OCI-LY3 (cell line): Measurements from ENCODE around the gene CHN1.

ENCODE experiments used
- H2AFZ ChIP-seq: fragments of 200-600, 300-600 bp; shearing (Covaris generic); 2 replicates; pipeline ENCODE4 v1.6.0; 2014; ENCODE audit warnings: antibody characterized with exemption, low read depth, low read length
- H3K27ac ChIP-seq: fragments of 200-600, 300-600 bp; sonication (generic); 2 replicates; pipeline ENCODE4 v1.5.1; 2014; ENCODE audit warnings: mild to moderate bottlenecking, low read length, moderate library complexity, mixed read lengths
- H3K27me3 ChIP-seq: fragments of 200-600, 300-600 bp; sonication (generic); 2 replicates; pipeline ENCODE4 v1.6.1; 2014; ENCODE audit warnings: low read depth, low read length, mixed read lengths
- H3K36me3 ChIP-seq: fragments of 200-600, 300-600 bp; sonication (generic); replicated peaks from 2 replicates; pipeline ENCODE3; 2014; ENCODE audit warnings: low read depth, low read length, mixed read lengths
- H3K4me1 ChIP-seq: fragments of 300-600, 200-600 bp; sonication (generic); 2 replicates; pipeline ENCODE4 v1.6.1; 2014; ENCODE audit warnings: low read length, mixed read lengths
- H3K4me2 ChIP-seq: fragments of 200-600, 300-600 bp; sonication (generic); 2 replicates; pipeline ENCODE4 v1.6.1; 2014; ENCODE audit warnings: low read length, mixed read lengths
- H3K4me3 ChIP-seq: fragments of 300-600, 200-600 bp; sonication (generic); 2 replicates; pipeline ENCODE4 v1.5.1; 2014; ENCODE audit warnings: antibody characterized with exemption, mild to moderate bottlenecking, low read length, moderate library complexity
- H3K79me2 ChIP-seq: fragments of 300-600, 200-600 bp; shearing (Covaris generic); 2 replicates; pipeline ENCODE4 v1.6.1; 2014; ENCODE audit warnings: mild to moderate bottlenecking, low read length, mixed read lengths
- H3K9ac ChIP-seq: fragments of 300-600, 200-600 bp; shearing (Covaris generic); 2 replicates; pipeline ENCODE4 v1.6.0; 2014; ENCODE audit warnings: mild to moderate bottlenecking, low read length, moderate library complexity
- H3K9me3 ChIP-seq: fragments of 200-600, 300-600 bp; shearing (Covaris generic); 2 replicates; pipeline ENCODE4 v1.6.1; 2014; ENCODE audit warnings: low read length, mixed read lengths; ENCODE audit not compliant: insufficient read depth
- H4K20me1 ChIP-seq: fragments of 200-600, 300-600 bp; sonication (generic); 2 replicates; pipeline ENCODE4 v1.6.1; 2016; ENCODE audit warnings: low read length, mixed read lengths; ENCODE audit not compliant: insufficient read depth
- CTCF ChIP-seq: fragments of 200-600, 300-600 bp; sonication (generic); IDR thresholded peaks from 2 replicates; pipeline ENCODE4 v1.5.1; 2014; ENCODE audit warnings: antibody characterized with exemption, low read length, low read depth
- EZH2phosphoT487 ChIP-seq: fragments of 200-600 bp; shearing (Covaris generic); IDR thresholded peaks from 2 replicates; pipeline ENCODE4 v1.6.1; 2018; ENCODE audit warnings: antibody characterized with exemption, mixed run types, low read depth

CHN1 gene

GRCh38 chr2:174874085-174874484 lies 131.1 kb downstream of the CHN1 start:
- Histone ChIP-seq H3K36me3 (no peaks in the 10 kb centered on the region), H3K4me2 (no peak overlapping the region), H3K9me3 (no peaks in the 10 kb centered on the region), H3K4me1 (no peaks in the 10 kb centered on the region), H4K20me1 (no peaks in the 10 kb centered on the region), H3K4me3 (no peak overlapping the region), H2AFZ (no peak overlapping the region), H3K27me3 (no peaks in the 10 kb centered on the region), H3K79me2 (no peaks in the 10 kb centered on the region), H3K27ac (no peak overlapping the region), H3K9ac (no peak overlapping the region)
- TF ChIP-seq CTCF, result no peak
- TF ChIP-seq EZH2phosphoT487, result no peak

- no peak overlapping the region for H3K9ac ChIP-seq
- H4K20me1 ChIP-seq, result no peaks in the 10 kb centered on the region
- no peaks in the 10 kb centered on the region for H3K27me3 ChIP-seq
- no peaks in the 10 kb centered on the region for H3K4me1 ChIP-seq
- H3K27ac ChIP-seq, result no peak overlapping the region
- H3K4me3 ChIP-seq, result no peak overlapping the region
- no peaks in the 10 kb centered on the region for H3K36me3 ChIP-seq
- H3K79me2 ChIP-seq, result no peaks in the 10 kb centered on the region
- no peak overlapping the region for H2AFZ ChIP-seq
- H3K4me2 ChIP-seq, result no peak overlapping the region
- no peak for TF ChIP-seq EZH2phosphoT487
- H3K9me3 ChIP-seq, result no peaks in the 10 kb centered on the region
These were observed 131.7 kb downstream of the CHN1 start for GRCh38 chr2:174873471-174873870.

GRCh38 chr2:174870787-174871186 lies 134.4 kb downstream of the CHN1 start:
- Histone ChIP-seq H3K27ac (no peak overlapping the region), H3K9ac (no peak overlapping the region), H3K4me1 (no peaks in the 10 kb centered on the region), H3K4me3 (no peak overlapping the region), H2AFZ (no peak overlapping the region), H3K79me2 (no peaks in the 10 kb centered on the region), H3K9me3 (no peaks in the 10 kb centered on the region), H3K36me3 (no peaks in the 10 kb centered on the region), H3K27me3 (no peaks in the 10 kb centered on the region), H4K20me1 (no peaks in the 10 kb centered on the region), H3K4me2 (no peak overlapping the region)
- TF ChIP-seq CTCF, result no peak
- no peak for TF ChIP-seq EZH2phosphoT487

GRCh38 chr2:174868878-174869277 lies 136.3 kb downstream of the CHN1 start:
- Histone ChIP-seq H4K20me1 (no peaks in the 10 kb centered on the region), H3K4me2 (no peak overlapping the region), H3K4me1 (no peaks in the 10 kb centered on the region), H3K79me2 (no peaks in the 10 kb centered on the region), H3K27ac (no peak overlapping the region), H3K9me3 (no peaks in the 10 kb centered on the region), H2AFZ (no peak overlapping the region), H3K4me3 (no peak overlapping the region), H3K36me3 (no peaks in the 10 kb centered on the region), H3K9ac (no peak overlapping the region), H3K27me3 (no peaks in the 10 kb centered on the region)
- no peak for TF ChIP-seq EZH2phosphoT487
- TF ChIP-seq CTCF, result no peak

- H3K27ac ChIP-seq, result no peak overlapping the region
- no peak overlapping the region for H3K4me3 ChIP-seq
- H3K79me2 ChIP-seq, result no peaks in the 10 kb centered on the region
- no peak overlapping the region for H2AFZ ChIP-seq
- no peaks in the 10 kb centered on the region for H3K9me3 ChIP-seq
- H3K4me1 ChIP-seq, result no peaks in the 10 kb centered on the region; the same call in 1 of the 2 replicates
- H3K27me3 ChIP-seq, result no peaks in the 10 kb centered on the region
- no peak overlapping the region for H3K9ac ChIP-seq
- no peaks in the 10 kb centered on the region for H3K36me3 ChIP-seq
- TF ChIP-seq CTCF, result no peak
- no peak for TF ChIP-seq EZH2phosphoT487
- no peak overlapping the region for H3K4me2 ChIP-seq
- H4K20me1 ChIP-seq, result no peaks in the 10 kb centered on the region
These were observed 138.8 kb downstream of the CHN1 start for GRCh38 chr2:174866421-174866820.
